Effector CD4-positive, alpha-beta T cell (primary cell): ENCODE results near the gene PPFIA3.
"Not testable (repeated sequence)": the region's sequence is repeated elsewhere in the genome, so short reads cannot be mapped to it uniquely, and the experiment has no call there.

ENCODE experiments used
- DNase-seq: peaks from one replicate; pipeline ENCODE4 v3.0.0-alpha.2; 2020

Gene PPFIA3

GRCh38 chr19:49103331-49104085 is 15.8 kb upstream of the PPFIA3 start:
- DNase-seq = no peak

GRCh38 chr19:49104229-49104864 is 15.0 kb upstream of the PPFIA3 start:
- no peak for DNase-seq

GRCh38 chr19:49106648-49107135 is 12.7 kb upstream of the PPFIA3 start:
- DNase-seq = peak; percentile 53

GRCh38 chr19:49107625-49108459 is 11.5 kb upstream of the PPFIA3 start:
- DNase-seq = no peak

GRCh38 chr19:49109051-49109450 is 10.3 kb upstream of the PPFIA3 start:
- no peak for DNase-seq

- no peak for DNase-seq
Measured at GRCh38 chr19:49109569-49110233, 9.6 kb upstream of the PPFIA3 start.

GRCh38 chr19:49110567-49110966 is 8.8 kb upstream of the PPFIA3 start:
- DNase-seq = no peak

GRCh38 chr19:49111218-49111998 is 7.9 kb upstream of the PPFIA3 start:
- DNase-seq = no peak

GRCh38 chr19:49113762-49114629 is 5.3 kb upstream of the PPFIA3 start, which contains the start of gene LIN7B:
TSS of gene LIN7B (plus strand) at chr19:49114370. CDS start at chr19:49114405, 35 bp downstream.
- peak; percentile 64 for DNase-seq

GRCh38 chr19:49114630-49115363 is 4.5 kb upstream of the PPFIA3 start:
- peak; percentile 27 for DNase-seq

GRCh38 chr19:49116544-49116943 is 2.8 kb upstream of the PPFIA3 start:
- DNase-seq = no peak

- DNase-seq = no peak
Measured at GRCh38 chr19:49117677-49118564, 1.4 kb upstream of the PPFIA3 start.

GRCh38 chr19:49118565-49119410 is 556 bp upstream of the PPFIA3 start, which contains the start of gene C19orf73:
TSS of gene C19orf73 (minus strand) at chr19:49119143. CDS start at chr19:49119022, 121 bp downstream.
- peak; percentile 91 for DNase-seq

- no peak for DNase-seq
Measured at GRCh38 chr19:49120325-49120683, 960 bp downstream of the PPFIA3 start.

- DNase-seq = no peak
Measured at GRCh38 chr19:49120868-49121267, 1.5 kb downstream of the PPFIA3 start.

GRCh38 chr19:49121841-49122240 is 2.5 kb downstream of the PPFIA3 start:
- DNase-seq = not testable (repeated sequence)

GRCh38 chr19:49123285-49123684 is 3.9 kb downstream of the PPFIA3 start:
- DNase-seq = not testable (repeated sequence)
